ENCODE measurements around the gene GTF2F2. TPM values are rescaled to one million over a fixed set of nuclear protein-coding genes. Genes with fewer than 3 reads are reported as not detected.

Gene GTF2F2
- polyA plus RNA-seq, 2 donors = 15.1 to 19.0 TPM

DNA sequence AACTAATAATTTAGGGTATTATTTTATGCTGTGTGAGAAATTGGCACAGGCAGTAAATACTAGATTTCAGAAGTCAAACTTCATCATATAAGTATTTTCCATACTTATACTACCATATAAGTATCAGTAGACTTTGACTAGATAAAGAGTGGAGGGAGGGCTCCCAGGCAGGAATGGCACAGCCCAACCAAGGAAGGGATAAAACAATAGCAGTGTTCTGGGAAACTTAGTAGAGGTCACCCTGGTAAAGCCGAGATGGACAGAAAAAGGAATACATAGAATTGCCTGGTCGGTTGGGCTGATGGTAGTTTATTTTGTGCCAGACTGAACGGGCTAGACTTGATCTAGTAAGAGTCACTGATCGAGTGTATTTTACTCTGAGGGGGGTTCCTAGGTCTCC is 100.1 kb downstream of the GTF2F2 start:
- Histone ChIP-seq H3K36me3 (ENCODE audit: control insufficient read depth in 2 of 2, insufficient read depth in 2 of 2, low read length in 1 of 2) (no peaks in the 10 kb centered on the region), H3K4me1 (ENCODE audit: control insufficient read depth in 2 of 2, insufficient read depth in 2 of 2, low read length in 1 of 2) (no peaks in the 10 kb centered on the region), H3K4me3 (ENCODE audit: low read depth in 1 of 2, low read length in 2 of 2) (no peak overlapping the region), H3K9me3 (ENCODE audit: control insufficient read depth in 2 of 2, insufficient read depth in 1 of 2, low read depth in 1 of 2, low read length in 1 of 2) (no peaks in the 10 kb centered on the region), H3K27me3 (ENCODE audit: control insufficient read depth in 1 of 2, insufficient read depth in 2 of 2, low read length in 2 of 2) (no peaks in the 10 kb centered on the region), H3K27ac (ENCODE audit: low read depth in 2 of 2, low read length in 1 of 2) (peak overlapping the region in 1 of 2 donors; percentile 49)
- WGBS, 2 donors = 95 to 97% methylated on average over 4 of the region's 4 CpGs

DNA sequence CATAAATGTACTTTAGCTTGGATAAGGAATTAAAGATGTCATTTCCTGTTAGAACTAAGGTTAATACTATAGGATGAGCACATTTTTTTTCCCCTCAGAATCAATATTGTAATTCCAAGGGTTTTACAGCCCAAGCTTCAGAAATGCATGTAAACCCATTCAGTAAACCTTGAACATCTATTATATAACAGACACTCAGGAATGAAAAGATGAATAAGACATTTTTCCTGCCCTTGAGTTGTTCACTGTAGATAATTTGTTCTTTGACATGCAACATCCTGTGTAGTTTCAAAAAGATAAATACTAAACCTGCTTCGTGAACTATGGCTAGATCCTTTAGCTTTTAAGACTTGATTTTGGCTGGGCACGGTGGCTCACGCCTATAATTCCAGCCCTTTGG is 102.2 kb downstream of the GTF2F2 start:
- no peak overlapping the region for H3K27ac ChIP-seq (ENCODE audit: low read depth in 2 of 2, low read length in 1 of 2)
- H3K27me3 ChIP-seq (ENCODE audit: control insufficient read depth in 1 of 2, insufficient read depth in 2 of 2, low read length in 2 of 2) = no peaks in the 10 kb centered on the region
- H3K9me3 ChIP-seq (ENCODE audit: control insufficient read depth in 2 of 2, insufficient read depth in 1 of 2, low read depth in 1 of 2, low read length in 1 of 2) = no peaks in the 10 kb centered on the region
- H3K36me3 ChIP-seq (ENCODE audit: control insufficient read depth in 2 of 2, insufficient read depth in 2 of 2, low read length in 1 of 2) = no peaks in the 10 kb centered on the region
- 88 to 90% methylated on average over 3 of the region's 3 CpGs for WGBS, 2 donors
- no peaks in the 10 kb centered on the region for H3K4me1 ChIP-seq (ENCODE audit: control insufficient read depth in 2 of 2, insufficient read depth in 2 of 2, low read length in 1 of 2)
- H3K4me3 ChIP-seq (ENCODE audit: low read depth in 1 of 2, low read length in 2 of 2) = no peak overlapping the region

DNA sequence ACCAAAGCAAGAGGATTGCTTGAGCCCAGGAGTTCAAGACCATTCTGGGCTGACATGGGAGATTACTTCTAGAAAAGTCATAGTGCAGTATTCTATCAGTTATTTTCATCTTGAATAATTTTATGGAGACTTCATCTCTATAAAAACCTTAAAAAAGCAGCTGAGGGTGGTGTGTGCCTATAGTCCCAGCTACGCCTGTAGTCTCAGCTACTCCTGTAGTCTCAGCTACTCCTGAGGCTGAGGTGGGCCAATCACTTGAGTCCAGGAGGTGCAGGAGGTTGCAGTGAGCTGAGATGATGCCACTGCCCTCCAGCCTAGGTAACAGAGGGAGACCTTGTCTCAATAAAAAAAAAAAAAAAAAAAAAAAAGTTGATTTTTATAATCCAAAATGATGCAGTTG is 102.6 kb downstream of the GTF2F2 start:
- H3K27ac ChIP-seq (ENCODE audit: low read depth in 2 of 2, low read length in 1 of 2) = no peak overlapping the region
- H3K4me1 ChIP-seq (ENCODE audit: control insufficient read depth in 2 of 2, insufficient read depth in 2 of 2, low read length in 1 of 2) = no peaks in the 10 kb centered on the region
- H3K27me3 ChIP-seq (ENCODE audit: control insufficient read depth in 1 of 2, insufficient read depth in 2 of 2, low read length in 2 of 2) = no peaks in the 10 kb centered on the region
- WGBS, 2 donors = 100% methylated on average over 1 of the region's 1 CpG
- H3K4me3 ChIP-seq (ENCODE audit: low read depth in 1 of 2, low read length in 2 of 2) = no peak overlapping the region
- H3K36me3 ChIP-seq (ENCODE audit: control insufficient read depth in 2 of 2, insufficient read depth in 2 of 2, low read length in 1 of 2) = no peaks in the 10 kb centered on the region
- H3K9me3 ChIP-seq (ENCODE audit: control insufficient read depth in 2 of 2, insufficient read depth in 1 of 2, low read depth in 1 of 2, low read length in 1 of 2) = no peaks in the 10 kb centered on the region

DNA sequence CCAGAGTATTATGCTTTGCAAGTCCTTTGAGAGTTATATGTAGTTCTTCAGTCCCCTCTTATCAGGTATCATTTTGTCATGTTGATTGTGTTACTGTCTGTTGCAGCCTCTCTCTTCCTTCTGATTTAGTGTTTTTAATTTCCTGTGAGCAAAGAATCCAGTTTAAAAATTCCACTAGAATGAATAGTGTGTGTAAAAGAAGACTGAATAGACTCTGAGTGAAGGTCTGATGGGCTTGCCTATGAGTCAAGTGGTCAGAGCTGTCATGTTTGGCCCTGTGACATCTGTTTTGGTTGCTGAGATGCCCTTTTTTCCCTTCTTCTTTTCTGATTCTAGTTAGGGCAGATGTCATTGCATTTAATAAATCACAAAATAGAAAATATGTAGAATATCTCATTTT is 103.9 kb downstream of the GTF2F2 start:
- no peak overlapping the region for H3K27ac ChIP-seq (ENCODE audit: low read depth in 2 of 2, low read length in 1 of 2)
- H3K4me3 ChIP-seq (ENCODE audit: low read depth in 1 of 2, low read length in 2 of 2) = no peak overlapping the region
- no peaks in the 10 kb centered on the region for H3K9me3 ChIP-seq (ENCODE audit: control insufficient read depth in 2 of 2, insufficient read depth in 1 of 2, low read depth in 1 of 2, low read length in 1 of 2)
- H3K36me3 ChIP-seq (ENCODE audit: control insufficient read depth in 2 of 2, insufficient read depth in 2 of 2, low read length in 1 of 2) = no peaks in the 10 kb centered on the region
- H3K27me3 ChIP-seq (ENCODE audit: control insufficient read depth in 1 of 2, insufficient read depth in 2 of 2, low read length in 2 of 2) = no peaks in the 10 kb centered on the region
- no peaks in the 10 kb centered on the region for H3K4me1 ChIP-seq (ENCODE audit: control insufficient read depth in 2 of 2, insufficient read depth in 2 of 2, low read length in 1 of 2)

DNA sequence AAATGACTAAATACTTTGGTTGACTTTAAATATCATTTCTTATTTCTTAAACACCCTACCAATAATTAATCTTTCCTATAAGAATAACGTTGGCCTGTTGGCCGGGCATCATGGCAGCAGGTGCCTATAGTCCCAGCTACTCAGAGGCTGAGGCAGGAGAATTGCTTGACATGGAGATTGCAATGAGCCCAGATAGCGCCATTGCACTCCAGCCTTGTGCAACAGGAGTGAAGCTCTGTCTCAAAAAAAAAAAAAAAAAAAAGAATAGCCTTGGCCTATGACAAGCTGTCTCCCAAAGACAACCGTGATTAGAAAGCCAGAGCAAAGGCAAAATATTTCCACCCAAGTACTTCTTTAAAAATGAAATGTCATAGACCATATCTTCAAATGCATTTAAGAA is 105.1 kb downstream of the GTF2F2 start:
- Histone ChIP-seq H3K27me3 (ENCODE audit: control insufficient read depth in 1 of 2, insufficient read depth in 2 of 2, low read length in 2 of 2) (no peaks in the 10 kb centered on the region), H3K4me1 (ENCODE audit: control insufficient read depth in 2 of 2, insufficient read depth in 2 of 2, low read length in 1 of 2) (no peaks in the 10 kb centered on the region), H3K27ac (ENCODE audit: low read depth in 2 of 2, low read length in 1 of 2) (no peak overlapping the region), H3K36me3 (ENCODE audit: control insufficient read depth in 2 of 2, insufficient read depth in 2 of 2, low read length in 1 of 2) (no peaks in the 10 kb centered on the region), H3K9me3 (ENCODE audit: control insufficient read depth in 2 of 2, insufficient read depth in 1 of 2, low read depth in 1 of 2, low read length in 1 of 2) (no peaks in the 10 kb centered on the region), H3K4me3 (ENCODE audit: low read depth in 1 of 2, low read length in 2 of 2) (no peak overlapping the region)
- 93 to 96% methylated on average over 4 of the region's 4 CpGs for whole genome bisulfite sequencing, 2 donors

DNA sequence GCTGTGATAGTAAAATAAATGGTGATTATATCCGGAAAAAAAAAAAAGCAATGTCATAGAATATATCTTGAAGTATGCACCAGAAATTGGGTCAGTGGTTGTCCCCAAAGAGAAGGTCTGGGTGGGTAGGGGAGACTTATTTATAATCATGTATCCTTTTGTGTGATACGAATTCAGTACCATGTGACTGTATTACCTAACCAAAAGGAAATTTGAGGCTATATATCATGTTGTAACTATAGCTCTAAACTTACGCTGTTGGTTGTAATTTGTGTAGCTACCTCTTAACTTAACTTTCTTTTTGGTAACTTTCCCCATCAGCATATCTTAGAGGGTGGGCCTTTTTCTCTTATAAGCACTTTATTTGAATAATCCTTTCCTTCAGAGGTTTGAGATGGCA is 105.7 kb downstream of the GTF2F2 start:
- Histone ChIP-seq H3K36me3 (ENCODE audit: control insufficient read depth in 2 of 2, insufficient read depth in 2 of 2, low read length in 1 of 2) (no peaks in the 10 kb centered on the region), H3K27me3 (ENCODE audit: control insufficient read depth in 1 of 2, insufficient read depth in 2 of 2, low read length in 2 of 2) (no peaks in the 10 kb centered on the region), H3K4me3 (ENCODE audit: low read depth in 1 of 2, low read length in 2 of 2) (no peak overlapping the region), H3K27ac (ENCODE audit: low read depth in 2 of 2, low read length in 1 of 2) (no peak overlapping the region), H3K4me1 (ENCODE audit: control insufficient read depth in 2 of 2, insufficient read depth in 2 of 2, low read length in 1 of 2) (no peaks in the 10 kb centered on the region), H3K9me3 (ENCODE audit: control insufficient read depth in 2 of 2, insufficient read depth in 1 of 2, low read depth in 1 of 2, low read length in 1 of 2) (no peaks in the 10 kb centered on the region)
- WGBS, 2 donors = 85 to 86% methylated on average over 3 of the region's 3 CpGs

DNA sequence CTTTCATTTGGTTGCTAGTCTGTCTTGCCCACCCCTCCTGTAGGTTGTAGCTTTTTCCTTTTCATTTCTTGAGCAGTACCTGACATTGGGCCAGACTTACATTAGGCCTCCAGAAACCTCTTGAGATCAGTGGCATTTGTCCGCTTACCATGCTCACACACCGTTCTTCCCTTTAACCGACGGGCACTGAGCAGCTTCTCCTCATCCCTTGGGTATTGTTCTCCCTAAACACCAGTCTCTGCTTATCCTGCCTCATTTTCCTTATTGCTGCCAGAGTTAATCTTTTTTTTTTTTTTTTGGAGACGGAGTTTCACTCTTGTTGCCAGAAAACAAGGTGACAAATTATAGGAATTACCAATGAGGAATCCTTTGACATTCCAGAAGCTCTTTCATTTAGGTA is 107.7 kb downstream of the GTF2F2 start:
- no peak overlapping the region for H3K27ac ChIP-seq (ENCODE audit: low read depth in 2 of 2, low read length in 1 of 2)
- no peaks in the 10 kb centered on the region for H3K36me3 ChIP-seq (ENCODE audit: control insufficient read depth in 2 of 2, insufficient read depth in 2 of 2, low read length in 1 of 2)
- H3K27me3 ChIP-seq (ENCODE audit: control insufficient read depth in 1 of 2, insufficient read depth in 2 of 2, low read length in 2 of 2) = no peaks in the 10 kb centered on the region
- H3K4me1 ChIP-seq (ENCODE audit: control insufficient read depth in 2 of 2, insufficient read depth in 2 of 2, low read length in 1 of 2) = no peaks in the 10 kb centered on the region
- no peak overlapping the region for H3K4me3 ChIP-seq (ENCODE audit: low read depth in 1 of 2, low read length in 2 of 2)
- WGBS, 2 donors = 92 to 94% methylated on average over 5 of the region's 5 CpGs
- H3K9me3 ChIP-seq (ENCODE audit: control insufficient read depth in 2 of 2, insufficient read depth in 1 of 2, low read depth in 1 of 2, low read length in 1 of 2) = no peaks in the 10 kb centered on the region

DNA sequence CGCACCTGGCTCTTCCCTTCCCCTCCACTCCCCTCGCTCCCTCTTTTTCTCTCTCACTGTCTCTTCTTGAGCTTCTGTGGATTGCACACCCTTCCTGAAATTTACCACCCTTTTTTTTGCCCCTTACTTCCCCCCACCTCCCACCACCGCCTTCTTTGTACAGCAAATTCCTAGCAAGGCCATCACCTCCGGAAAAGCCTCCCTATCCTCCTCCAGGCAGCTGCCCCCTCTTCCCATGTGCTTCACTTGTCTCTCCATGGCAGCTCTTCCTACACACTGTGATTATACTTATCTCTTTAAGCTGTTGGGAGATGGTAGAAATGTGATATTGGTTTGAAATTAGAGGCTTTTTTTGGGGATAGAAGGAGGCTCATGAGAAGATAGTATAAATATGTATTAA is 108.9 kb downstream of the GTF2F2 start:
- H3K4me3 ChIP-seq (ENCODE audit: low read depth in 1 of 2, low read length in 2 of 2) = no peak overlapping the region
- WGBS, 2 donors = 97 to 100% methylated on average over 4 of the region's 4 CpGs
- no peaks in the 10 kb centered on the region for H3K27me3 ChIP-seq (ENCODE audit: control insufficient read depth in 1 of 2, insufficient read depth in 2 of 2, low read length in 2 of 2)
- no peaks in the 10 kb centered on the region for H3K4me1 ChIP-seq (ENCODE audit: control insufficient read depth in 2 of 2, insufficient read depth in 2 of 2, low read length in 1 of 2)
- H3K36me3 ChIP-seq (ENCODE audit: control insufficient read depth in 2 of 2, insufficient read depth in 2 of 2, low read length in 1 of 2) = no peaks in the 10 kb centered on the region
- no peak overlapping the region for H3K27ac ChIP-seq (ENCODE audit: low read depth in 2 of 2, low read length in 1 of 2)
- H3K9me3 ChIP-seq (ENCODE audit: control insufficient read depth in 2 of 2, insufficient read depth in 1 of 2, low read depth in 1 of 2, low read length in 1 of 2) = no peaks in the 10 kb centered on the region

DNA sequence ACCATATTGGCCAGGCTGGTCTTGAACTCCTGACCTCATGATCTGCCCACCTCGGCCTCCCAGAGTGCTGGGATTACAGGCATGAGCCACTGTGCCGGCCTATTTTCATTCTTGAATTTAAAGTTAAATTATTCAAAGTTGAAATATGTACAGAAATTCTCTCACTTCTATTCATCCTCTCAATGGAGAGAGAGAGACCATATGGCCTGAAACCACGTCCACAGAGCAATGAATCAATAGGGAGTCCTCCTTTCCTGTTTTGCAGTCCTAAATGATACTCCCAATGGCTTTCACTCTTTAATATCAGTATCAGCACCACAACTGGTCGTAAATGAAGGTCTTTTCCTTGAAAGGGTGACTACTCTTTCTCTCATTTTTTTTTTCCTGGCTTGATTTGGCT is 111.0 kb downstream of the GTF2F2 start:
- Histone ChIP-seq H3K27ac (ENCODE audit: low read depth in 2 of 2, low read length in 1 of 2) (no peak overlapping the region), H3K4me1 (ENCODE audit: control insufficient read depth in 2 of 2, insufficient read depth in 2 of 2, low read length in 1 of 2) (no peaks in the 10 kb centered on the region), H3K36me3 (ENCODE audit: control insufficient read depth in 2 of 2, insufficient read depth in 2 of 2, low read length in 1 of 2) (no peaks in the 10 kb centered on the region), H3K9me3 (ENCODE audit: control insufficient read depth in 2 of 2, insufficient read depth in 1 of 2, low read depth in 1 of 2, low read length in 1 of 2) (no peaks in the 10 kb centered on the region), H3K4me3 (ENCODE audit: low read depth in 1 of 2, low read length in 2 of 2) (no peak overlapping the region), H3K27me3 (ENCODE audit: control insufficient read depth in 1 of 2, insufficient read depth in 2 of 2, low read length in 2 of 2) (no peaks in the 10 kb centered on the region)
- 87 to 88% methylated on average over 4 of the region's 4 CpGs for WGBS, 2 donors

DNA sequence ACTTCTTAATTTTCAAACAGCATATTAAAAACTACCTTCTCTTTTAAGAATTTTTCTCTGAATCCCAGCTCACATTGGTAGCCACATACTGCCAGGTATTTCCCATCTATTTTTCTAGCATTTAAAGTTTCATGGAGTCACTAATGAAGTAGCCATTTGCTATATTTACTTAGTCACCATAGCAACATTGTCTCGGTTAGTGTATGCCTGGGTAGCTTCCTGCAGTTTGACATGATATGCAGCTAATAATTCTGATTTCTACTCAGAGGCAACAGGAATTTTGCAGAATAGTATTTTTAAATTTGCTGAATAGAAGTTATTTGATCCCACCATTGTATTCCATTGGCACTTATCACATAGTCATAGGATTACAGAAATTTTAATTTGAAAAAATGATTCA is 111.4 kb downstream of the GTF2F2 start:
- H3K36me3 ChIP-seq (ENCODE audit: control insufficient read depth in 2 of 2, insufficient read depth in 2 of 2, low read length in 1 of 2) = no peaks in the 10 kb centered on the region
- no peak overlapping the region for H3K4me3 ChIP-seq (ENCODE audit: low read depth in 1 of 2, low read length in 2 of 2)
- no peaks in the 10 kb centered on the region for H3K9me3 ChIP-seq (ENCODE audit: control insufficient read depth in 2 of 2, insufficient read depth in 1 of 2, low read depth in 1 of 2, low read length in 1 of 2)
- H3K4me1 ChIP-seq (ENCODE audit: control insufficient read depth in 2 of 2, insufficient read depth in 2 of 2, low read length in 1 of 2) = no peaks in the 10 kb centered on the region
- no peak overlapping the region for H3K27ac ChIP-seq (ENCODE audit: low read depth in 2 of 2, low read length in 1 of 2)
- 18% methylated on average over 1 of the region's 1 CpG for WGBS, 2 donors
- no peaks in the 10 kb centered on the region for H3K27me3 ChIP-seq (ENCODE audit: control insufficient read depth in 1 of 2, insufficient read depth in 2 of 2, low read length in 2 of 2)
